ENCODE results near the gene GRID1.

GRID1 gene

DNA sequence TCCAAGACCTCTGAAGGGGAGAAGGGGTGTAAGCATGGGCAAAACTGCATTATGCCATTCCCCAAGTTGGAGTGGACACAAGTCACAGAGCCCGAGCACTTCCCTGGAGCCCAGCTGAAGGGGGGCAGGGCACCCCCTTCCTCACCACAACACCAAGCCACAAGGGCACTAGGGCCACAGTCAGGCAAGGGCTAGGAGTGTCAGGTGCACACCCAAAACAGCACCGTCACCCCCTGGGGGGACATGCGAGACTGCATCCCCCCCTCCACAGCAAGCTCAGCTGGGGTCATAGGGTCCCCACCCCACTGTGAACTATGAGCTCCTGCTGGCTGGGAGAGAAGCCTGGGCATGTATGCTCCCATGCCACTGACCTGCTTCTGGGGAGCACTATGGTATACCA is 143.9 kb downstream of the GRID1 start:
- no peak for DNase-seq

DNA sequence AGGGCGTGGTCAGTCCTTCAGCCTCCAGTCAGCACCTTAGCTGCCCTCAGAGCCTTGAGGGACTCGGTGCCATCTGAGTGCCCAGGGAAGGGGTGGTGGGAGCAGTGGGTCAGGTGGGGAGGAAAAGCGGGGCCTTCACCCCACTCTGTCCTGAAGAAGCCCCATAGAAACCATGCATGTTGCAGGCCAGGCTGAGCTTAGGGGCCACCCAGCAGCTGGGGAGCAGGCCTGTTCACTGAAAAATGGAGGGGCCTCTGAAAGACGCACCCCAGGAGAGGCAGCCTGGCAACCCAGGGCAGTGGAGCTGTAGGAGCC is 144.3 kb downstream of the GRID1 start:
- DNase-seq = no peak

DNA sequence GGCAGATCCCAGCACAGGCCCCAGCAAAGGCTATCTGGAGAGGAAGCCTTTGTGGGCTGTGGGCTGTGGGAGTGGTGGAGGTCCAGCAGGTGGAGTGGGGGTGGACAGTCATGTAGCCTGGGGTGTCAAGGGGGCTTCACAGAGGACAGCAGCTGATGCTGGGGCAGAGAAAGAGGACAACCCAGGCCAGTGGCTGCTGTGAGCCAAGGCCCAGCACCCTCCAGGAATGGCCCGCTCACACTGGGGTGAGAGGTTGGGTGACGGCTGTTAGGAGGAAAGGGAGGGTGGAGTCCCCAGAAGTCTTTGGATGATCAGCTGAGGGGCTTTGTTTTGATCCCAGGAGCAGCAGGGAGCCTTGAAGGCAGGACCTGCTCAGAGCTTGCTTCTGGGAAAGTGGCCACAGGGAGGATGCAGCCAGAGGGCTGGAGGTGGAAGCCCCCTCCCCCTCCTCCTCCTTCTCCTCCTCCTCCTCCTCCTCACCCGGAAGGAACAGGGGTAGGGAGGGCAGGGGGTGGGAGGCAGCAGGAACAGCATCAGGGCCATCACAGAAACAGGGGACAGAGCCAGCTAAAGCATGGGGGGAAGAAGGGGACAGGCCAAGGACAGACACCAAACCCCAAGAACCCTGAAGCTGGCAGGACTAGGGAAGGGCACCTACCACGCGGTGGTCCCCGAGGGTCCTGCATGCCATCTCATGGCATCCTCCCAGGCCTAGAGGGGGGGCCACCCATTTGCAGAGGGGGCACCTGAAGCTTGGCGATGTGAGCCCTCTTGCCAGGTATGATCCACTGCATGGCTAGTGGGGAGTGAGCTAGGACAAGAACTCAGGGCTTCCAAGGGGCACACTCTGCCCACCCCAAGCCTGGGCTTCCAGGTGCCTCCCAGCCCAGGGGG is 144.9 kb downstream of the GRID1 start:
- no peak for DNase-seq

DNA sequence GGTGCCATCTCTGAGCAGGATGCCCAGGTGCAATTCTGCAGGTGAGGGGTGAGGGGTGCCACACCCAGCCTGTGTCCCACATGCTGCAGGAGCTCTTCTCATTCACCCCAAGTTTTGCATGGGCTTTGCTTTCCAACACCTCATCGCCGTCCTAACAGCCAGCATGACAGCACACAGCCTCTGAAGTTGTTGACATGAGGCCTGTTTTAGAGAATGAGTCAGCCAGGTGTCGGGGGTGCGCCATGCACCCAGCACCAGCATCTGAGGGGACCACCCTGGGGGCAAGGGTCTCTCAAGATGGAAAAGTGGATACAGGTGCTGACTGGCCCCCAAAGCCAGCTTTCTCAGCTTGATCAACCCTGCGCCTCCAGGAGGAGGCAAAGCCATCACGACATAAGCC is 146.0 kb downstream of the GRID1 start:
- no peak for DNase-seq

DNA sequence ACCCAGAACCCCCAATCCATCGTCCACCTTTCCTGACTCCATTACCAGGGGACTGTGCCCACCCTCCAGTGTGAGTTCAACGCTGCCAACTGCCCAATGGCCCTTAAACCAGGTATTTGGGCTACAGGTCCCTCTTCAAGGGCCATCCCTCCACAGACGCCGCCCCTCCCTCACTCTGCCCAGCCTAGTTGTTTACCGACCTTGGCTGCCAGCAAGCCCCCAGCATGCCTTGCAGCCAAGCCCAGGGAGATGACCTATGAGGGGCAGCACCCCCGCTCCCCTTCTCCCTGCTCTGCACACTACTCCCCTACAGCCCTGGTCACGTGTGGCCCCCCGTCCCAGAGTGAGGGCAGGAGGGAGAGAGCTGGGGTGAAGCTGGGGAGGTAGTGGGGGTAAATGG is 147.3 kb downstream of the GRID1 start:
- DNase-seq = no peak

DNA sequence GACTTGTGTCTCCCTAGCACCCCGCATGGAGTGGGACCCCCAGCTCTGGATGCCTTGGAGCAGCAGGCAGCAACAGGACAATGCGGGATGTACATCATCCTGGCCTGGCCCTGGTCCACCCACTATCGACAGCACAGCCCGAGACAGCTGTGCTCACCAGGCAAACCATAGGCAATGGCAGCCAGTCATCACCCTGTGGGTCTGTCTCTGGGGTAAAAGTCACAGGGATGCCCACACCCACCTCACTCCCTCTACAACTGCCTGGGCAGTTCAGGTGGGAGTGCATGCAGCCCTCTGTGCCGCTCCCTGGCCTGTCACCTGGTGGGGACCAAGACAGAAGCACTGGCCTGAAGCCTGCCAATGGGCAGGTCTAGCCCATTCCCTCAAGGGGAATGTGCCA is 147.8 kb downstream of the GRID1 start:
- no peak for DNase-seq

DNA sequence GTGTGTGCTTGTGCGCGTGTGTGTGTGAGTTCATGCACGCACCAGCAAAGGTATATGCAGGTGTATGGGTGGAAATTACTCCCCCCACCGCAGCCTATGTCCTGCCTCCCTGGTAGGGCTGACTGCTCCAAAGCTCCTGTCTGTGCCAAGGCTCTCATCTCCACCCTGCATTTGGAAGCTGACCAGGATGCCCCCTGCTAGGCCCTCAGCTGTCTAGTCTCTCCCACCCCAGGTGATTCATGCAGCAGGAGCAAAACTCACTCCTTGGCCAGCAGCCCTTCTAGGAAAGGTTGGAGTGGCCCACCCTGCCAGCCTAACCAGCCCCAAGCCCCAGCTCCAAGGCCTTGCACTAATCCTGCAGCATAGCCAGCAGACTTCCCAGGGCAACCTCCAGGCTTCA is 148.4 kb downstream of the GRID1 start:
- no peak for DNase-seq

DNA sequence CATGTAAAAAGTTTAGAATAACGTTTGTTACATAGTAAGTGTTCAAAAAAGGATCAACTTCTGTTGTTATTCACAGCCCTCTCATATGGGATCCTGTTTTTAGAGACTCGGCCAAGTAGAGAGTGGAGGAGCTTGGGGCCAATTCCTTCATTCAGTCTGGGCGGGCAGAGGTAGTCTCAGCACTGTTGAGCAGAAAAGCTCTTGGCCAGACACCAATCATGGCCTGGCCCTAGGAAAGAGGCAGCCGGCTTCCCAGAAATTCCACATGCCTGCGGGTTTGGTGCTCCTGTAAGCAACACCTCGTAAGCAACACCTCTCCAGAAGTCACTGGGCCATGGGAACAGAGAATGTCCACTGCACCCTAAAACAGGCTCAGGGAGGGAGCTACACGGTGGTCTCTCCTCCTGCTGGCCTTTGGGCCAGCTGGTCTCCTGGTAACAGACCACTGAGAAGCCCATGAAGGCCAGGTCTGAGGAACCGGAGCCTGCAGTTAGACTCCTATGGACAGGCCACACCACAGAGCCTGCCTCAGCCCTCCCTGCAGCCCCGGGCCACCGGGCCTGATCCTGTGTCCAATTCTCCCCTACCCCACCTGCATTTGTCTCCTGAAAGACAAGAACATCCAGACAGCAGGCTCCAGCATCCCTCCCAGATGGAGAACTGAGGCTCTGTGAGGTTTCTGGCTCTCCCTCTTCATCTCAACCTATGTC is 149.1 kb downstream of the GRID1 start:
- DNase-seq = no peak

DNA sequence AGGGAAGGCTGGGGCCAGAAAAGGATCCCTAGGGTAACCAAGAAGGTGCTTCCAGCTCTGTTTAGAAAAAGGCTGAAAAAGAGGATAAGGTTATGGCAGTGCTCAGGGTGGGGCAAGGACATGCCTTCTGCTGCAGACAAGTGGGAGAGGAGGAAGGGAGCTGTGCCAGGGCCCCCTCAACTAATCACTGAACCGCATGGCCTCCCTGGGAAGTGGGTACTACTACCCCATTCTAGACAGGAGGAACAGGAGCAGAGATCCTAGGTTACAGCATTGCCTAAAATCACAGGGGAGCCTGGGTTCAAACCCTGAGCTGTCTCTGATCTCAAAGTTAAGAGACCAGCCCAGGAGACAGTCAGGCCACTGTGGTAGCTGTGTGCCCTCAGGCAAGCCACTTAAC is 149.7 kb downstream of the GRID1 start:
- no peak for DNase-seq

DNA sequence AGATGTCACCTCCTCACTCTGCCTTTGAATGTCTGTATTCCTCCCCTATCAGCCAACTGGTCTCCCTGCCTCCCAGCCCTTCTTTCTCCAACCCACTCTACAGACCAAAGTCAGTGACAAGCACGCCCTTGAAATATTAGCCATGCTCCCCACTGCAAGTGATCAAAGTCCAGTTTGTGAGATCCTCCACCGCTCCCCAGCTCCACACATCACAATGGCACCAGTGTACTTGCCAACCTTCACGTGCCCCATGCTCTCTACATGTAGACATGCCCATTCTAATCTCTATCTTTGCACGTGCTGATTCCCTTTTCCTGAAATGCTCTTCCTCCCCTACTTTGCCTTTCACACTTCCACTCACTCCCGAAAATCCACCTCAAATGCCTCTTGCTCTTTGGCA is 150.9 kb downstream of the GRID1 start:
- DNase-seq = no peak

DNA sequence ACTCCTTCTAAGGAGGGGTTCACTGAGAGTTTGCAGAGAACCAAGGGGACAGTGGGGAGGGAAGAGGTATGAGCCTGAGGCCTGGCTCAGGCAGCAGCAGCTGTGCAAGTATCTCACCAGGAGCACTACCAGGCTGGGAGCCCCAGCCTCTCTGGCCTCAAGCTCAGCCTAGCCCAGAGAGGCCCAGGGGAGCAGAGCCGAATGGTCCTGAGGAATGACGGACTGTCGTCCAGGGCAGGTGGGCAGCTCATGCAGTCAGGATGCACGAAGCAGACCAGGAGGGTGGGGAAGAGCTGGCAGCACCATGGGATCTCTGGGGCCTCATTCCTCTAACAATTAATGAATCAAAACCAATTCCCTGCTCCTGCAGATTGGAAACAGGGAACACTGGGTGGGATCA is 151.5 kb downstream of the GRID1 start:
- no peak for DNase-seq

DNA sequence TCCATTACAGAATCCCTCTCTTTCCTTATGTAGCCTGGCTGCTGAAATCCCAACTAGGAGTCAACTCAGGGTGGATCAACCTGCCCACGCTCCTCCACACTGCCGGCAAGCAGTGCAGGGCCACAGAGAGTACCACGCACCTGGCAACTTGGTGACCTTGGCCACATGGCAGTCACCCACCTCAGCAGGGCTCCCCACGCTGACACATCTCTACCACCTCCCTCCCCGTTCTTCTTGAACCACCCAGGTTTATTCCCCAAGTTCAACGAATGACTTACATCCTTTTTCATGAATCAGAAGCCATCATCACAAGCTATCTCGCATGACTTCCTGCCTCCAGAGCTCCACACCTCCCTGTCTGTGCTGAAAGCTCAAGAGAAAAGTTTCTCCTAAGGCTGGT is 153.4 kb downstream of the GRID1 start:
- no peak for DNase-seq

DNA sequence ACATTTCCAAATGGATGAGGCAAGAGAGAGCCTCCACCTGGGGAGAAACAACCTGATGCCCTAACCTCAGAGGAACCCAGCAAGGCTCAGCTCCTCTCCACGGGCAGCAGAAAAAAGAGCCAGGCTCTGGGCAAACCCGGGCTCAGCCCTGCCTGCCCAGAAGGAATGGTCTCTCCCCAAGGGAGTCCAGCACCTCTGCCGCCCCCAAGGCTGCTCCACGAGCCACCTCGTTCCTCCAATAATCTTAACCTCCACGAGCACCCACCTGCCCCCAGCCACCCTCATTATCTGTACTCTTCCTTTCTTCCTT is 154.2 kb downstream of the GRID1 start:
- DNase-seq = no peak

DNA sequence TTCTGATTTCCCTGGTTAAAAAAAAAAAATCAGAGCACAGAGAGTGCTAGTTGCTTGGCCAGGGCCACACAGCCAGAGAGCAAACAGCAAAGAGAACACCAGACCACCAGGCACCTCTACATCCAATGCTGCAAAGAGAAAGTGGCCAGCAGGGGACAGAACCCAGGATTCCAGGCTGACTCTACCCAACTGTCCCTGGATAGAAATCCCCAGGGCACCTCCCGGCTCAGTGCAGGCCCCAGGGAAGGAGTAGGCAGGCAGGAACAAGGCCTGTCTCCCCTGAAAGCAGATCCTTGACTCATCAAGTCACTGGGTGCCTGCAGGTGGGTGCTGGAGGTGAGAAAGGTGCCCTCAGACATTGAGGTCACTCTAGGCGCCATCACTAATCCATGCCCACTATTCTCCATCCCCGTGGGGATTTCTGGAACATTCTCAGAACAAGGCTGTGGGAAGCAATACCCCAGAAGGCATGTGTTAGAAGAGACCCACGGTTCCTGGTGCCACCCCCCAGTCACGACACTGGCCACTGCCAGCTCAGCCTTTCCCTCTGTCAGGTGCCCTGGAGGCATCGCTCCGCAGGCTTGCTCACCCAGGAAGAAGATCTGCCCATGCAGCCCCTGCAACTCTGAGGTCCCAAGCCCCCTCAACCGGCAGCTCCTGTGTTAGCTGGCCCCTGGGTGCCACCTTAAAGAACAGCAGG is 154.8 kb downstream of the GRID1 start:
- DNase-seq = no peak

DNA sequence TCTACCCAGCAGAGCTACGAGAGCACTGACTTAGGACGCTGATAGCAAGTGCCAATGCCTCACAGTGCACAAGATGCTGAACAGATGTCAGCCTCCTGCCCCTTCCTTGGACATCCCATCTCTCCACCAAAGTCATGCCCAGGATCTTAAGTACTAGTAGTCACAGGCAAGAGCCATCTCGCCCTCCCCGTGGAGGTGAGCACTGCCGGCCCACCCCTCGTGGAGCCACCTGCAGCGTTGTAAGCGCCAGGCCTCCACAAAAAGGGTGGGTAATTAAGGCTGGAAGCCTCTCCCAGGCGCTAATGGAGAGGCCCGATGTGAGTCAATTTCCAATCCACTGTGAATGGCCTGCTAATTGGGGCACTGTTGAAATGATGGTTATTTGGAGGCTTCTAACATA is 156.2 kb downstream of the GRID1 start:
- DNase-seq = no peak

DNA sequence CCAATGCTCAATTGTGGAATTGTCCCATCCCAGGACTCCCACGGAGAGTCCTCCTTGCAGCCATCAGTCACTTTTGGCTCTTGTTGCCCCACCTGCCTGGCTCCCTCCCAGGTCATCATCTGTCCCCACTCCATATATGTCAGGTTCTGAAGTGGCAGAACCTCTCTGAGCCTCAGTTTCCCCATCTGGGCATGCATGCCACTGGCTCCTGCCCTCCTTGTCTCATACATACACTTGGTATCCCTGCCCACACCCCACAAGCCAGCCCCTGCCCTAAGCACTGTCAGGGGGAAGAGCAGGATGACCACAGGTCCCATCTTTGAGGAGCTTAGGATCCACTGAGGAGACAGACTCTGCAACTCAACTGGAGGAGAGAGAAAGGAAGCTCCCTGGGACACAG is 156.9 kb downstream of the GRID1 start:
- no peak for DNase-seq

DNA sequence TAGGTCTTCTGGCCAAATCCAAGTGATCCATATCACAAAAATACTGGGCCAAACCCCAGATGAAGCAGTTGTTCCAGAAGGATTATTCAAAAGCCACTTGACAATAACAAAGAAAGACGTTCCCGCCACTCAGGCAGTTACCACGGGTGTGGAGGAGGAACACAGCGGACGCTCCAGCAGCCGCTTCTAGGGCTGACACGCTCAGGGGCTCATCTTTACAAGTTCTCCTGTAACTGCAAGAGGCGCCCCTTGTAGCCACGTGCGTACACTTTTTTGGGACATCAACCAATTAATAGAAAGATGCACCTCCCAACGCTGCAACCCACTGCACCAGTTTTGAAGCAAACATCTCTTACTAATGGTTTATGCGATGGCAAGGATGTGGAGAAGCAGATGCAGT is 159.4 kb downstream of the GRID1 start:
- no peak for DNase-seq

DNA sequence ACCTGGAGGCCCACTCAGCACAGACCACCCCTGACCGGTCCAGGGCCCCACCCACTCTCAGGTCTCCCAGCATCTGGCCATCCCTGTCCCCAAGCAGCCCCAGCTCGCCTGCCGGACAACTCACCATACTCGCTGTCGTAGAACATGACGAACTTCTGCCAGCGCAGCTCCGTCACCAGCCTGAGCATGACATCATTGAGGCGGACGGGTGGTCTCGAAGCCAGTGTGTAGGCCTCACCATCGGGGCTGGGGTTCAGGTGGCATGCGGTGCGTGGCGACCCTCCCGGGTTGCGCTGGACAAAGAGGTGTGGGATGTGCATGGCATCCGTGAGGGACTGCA is 160.4 kb downstream of the GRID1 start:
- no peak for DNase-seq

DNA sequence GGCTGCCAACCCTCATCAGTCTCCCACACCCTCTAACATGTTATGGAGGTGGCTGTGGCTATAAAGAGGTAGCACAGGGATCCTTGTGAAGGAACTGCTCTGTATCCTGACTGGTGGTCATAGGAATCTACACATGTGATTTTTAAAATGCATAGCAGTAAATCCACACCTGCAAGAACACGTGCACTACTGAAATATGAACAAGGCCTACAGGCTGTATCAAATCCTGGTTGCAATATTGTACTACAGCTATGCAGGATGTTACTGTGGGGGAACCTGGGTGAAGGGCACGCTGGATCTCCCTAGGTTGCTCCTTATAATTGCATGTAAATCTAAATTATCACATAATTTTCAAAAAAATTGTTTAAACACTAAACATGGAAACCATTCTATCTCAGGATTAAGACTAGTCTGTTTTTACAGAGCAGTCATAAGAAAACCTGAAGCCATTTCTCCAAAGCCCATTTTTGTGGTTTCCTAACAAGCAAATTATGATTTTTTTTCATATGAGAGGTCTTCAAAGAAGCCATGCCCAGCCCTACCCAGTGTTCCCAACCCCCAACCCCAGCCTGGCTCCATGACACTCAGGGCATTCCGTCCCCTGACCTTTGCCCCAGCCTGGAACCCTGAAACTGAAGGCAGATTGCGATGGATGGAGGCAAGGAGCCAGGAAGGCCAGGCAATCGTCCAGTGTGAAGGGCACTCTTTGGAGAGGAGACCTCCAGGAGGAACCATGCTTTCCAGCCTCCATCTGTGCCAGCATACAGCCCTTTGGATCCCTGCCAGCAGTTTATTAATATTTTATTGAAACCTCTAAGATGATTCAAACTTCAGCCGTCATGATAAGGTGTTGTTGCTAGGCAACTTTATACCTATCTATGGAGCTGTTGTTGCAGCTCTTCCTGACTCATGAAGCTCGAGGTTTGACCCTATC is 161.0 kb downstream of the GRID1 start:
- no peak for DNase-seq

DNA sequence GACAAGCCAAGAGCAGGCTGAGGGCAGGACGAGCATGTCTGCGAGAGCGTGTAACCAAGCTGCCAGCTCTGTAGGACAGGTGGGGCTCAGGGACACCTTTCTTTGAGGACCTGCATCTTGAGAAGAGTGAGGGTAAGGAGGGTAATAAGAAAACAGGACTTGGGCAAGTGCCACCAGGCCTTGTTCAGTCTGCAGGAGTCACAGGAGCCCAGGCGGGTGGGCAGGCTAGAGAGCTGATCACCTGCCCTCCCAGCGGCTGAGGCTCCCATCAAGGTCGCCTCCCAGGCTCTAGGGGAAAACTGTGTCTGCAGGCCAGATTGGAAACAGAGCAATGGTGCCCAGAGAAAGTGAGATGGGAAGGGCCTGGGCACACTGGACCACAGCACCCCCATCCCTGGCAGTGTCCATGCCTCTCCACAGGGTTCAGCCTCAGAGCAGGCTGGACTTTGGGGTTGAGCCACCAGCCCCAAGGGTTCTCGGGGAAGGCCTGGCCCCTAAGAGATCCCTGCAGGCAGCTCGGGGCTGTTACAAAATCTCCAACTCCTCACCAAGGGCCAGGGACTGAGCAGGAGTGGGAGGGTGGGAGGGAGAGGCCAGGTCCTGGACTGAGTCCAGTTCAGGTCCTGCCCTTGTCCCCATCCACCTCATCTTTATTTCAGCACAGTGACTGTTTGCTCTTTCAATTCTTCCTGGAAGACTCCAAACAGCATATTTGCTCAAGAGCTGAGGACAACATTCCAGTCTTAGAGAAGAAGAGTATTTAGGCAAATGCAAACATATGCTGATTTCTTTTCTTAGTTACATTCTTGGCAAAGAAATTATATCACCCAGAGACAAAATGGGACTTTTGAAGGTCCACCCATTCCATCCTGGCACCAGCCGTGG is 161.9 kb downstream of the GRID1 start:
- no peak for DNase-seq

DNA sequence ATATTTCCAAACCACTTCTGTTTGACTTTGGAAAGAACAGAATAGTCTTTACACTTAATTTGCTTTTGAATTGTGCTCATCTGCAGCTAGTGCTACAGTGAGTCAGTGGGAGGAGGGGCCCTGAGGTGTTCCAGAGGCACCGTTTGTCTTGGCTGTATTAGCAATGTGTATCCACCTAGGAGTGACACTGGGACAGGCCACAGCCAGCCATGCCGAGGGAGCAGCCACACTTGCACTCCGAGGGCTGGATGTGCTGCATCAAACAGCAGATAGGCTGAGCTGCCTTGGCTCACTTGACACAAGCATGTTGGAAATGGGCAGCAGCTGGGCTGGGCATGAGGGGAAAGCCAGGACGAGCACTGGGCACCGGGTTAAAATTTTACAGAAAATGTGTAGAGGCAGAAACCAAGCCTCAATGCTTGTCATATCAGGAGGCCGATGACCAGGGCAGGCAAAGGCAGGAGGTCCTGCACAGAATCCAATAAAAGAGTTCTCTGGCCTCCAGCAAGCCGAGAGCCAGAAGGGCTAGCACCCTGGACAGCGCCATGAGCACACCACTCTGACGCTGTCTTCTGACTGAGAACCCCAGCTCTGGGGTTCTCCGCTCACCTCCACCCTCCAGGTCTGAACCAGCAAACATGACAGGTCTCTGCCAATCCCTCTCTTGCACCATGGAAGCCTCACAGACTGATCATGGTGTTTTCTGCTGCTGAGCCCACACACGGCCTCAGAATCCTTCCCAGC is 163.3 kb downstream of the GRID1 start:
- DNase-seq = no peak
